HepG2 (cell line): ENCODE data around the gene SEMA3G. TPM values are rescaled to one million over a fixed set of nuclear protein-coding genes. Genes with fewer than 3 reads are reported as not detected.

ENCODE experiments used
- CCDC6 ChIP-seq: sonication (generic); formaldehyde crosslinking; IDR thresholded peaks from 2 replicates; pipeline ENCODE4 v1.8.1; 2022; ENCODE audit warnings: mild to moderate bottlenecking, missing genetic modification reagents, moderate library complexity
- ETV5 ChIP-seq: IDR thresholded peaks from 2 replicates; pipeline ENCODE4 v1.6.1; 2018; ENCODE audit warnings: missing biosample characterization, missing genetic modification reagents, inconsistent platforms, borderline replicate concordance
- GZF1 ChIP-seq: sonication (generic); formaldehyde crosslinking; IDR thresholded peaks from 2 replicates; pipeline ENCODE4 v1.5.1; 2020; ENCODE audit warnings: mild to moderate bottlenecking, missing genetic modification reagents
- HOXA9 ChIP-seq: sonication (generic); formaldehyde crosslinking; IDR thresholded peaks from 2 replicates; pipeline ENCODE4 v1.8.1; 2022; ENCODE audit warnings: missing genetic modification reagents, mild to moderate bottlenecking, moderate library complexity, borderline replicate concordance
- KLF12 ChIP-seq: sonication (generic); formaldehyde crosslinking; IDR thresholded peaks from 2 replicates; pipeline ENCODE4 v1.4.0; 2020; ENCODE audit warnings: missing genetic modification reagents, borderline replicate concordance
- KLF16 ChIP-seq, 2 experiments: sonication (generic) in 1 of 2; formaldehyde crosslinking in 1 of 2; IDR thresholded peaks; 2 replicates each; pipeline versions ENCODE4 v1.6.1 to v1.8.0; 2016 to 2023; ENCODE audit warnings: missing genetic modification reagents in 2 of 2, missing compliant biosample characterization in 1 of 2
- MIXL1 ChIP-seq: IDR thresholded peaks from 2 replicates; pipeline ENCODE4 v1.6.1; 2016
- MLLT10 ChIP-seq: sonication (generic); formaldehyde crosslinking; IDR thresholded peaks from 2 replicates; pipeline ENCODE4 v1.4.0; 2020; ENCODE audit warnings: missing genetic modification reagents
- RBM39 ChIP-seq: fragments of 200-400 bp; formaldehyde crosslinking; IDR thresholded peaks from one replicate; pipeline ENCODE4 v1.6.1; 2018; ENCODE audit warnings: antibody characterized with exemption, mild to moderate bottlenecking, low read depth, low read length; ENCODE audit not compliant: poor library complexity, severe bottlenecking
- ZMYM3 ChIP-seq: sonication (generic); formaldehyde crosslinking; IDR thresholded peaks from 2 replicates; pipeline ENCODE4 v1.5.1; 2020; ENCODE audit warnings: mild to moderate bottlenecking, missing genetic modification reagents
- ZNF616 ChIP-seq: sonication (generic); formaldehyde crosslinking; IDR thresholded peaks from 2 replicates; pipeline ENCODE4 v1.5.0; 2020; ENCODE audit warnings: low read depth, mild to moderate bottlenecking, missing genetic modification reagents
- ZSCAN20 ChIP-seq: sonication (generic); formaldehyde crosslinking; IDR thresholded peaks from 2 replicates; pipeline ENCODE4 v1.4.0; 2020; ENCODE audit warnings: missing genetic modification reagents, mild to moderate bottlenecking, borderline replicate concordance
- polyA plus RNA-seq, 8 experiments: library from polyadenylated mRNA; depleted of rRNA in 3 of 8; stranded (reverse) in 7 of 8; unstranded in 1 of 8; fragments of >200 nt; fragmentation: Illumina TruSeq in 4 of 8; extraction: Trizol in 4 of 8; gene quantifications; 2 replicates each; pipeline versions ENCODE4 v1.2.1 to v1.2.3, GENCODE V29; 2011 to 2016; ENCODE audit warnings: low read depth in 4 of 8, missing spikeins in 1 of 8, mixed read lengths in 1 of 8; ENCODE audit not compliant: insufficient read depth in 1 of 8
- total RNA-seq, 5 experiments: library from RNA; depleted of rRNA; stranded (reverse); fragments of >200 nt; fragmentation: Illumina TruSeq; extraction: Trizol; gene quantifications; 2 replicates each; pipeline ENCODE4 v1.2.3, GENCODE V29; 2016; ENCODE audit warnings: low read depth in 1 of 5
- TF ChIP-seq, protein P1 (sequence below): sonication (generic); formaldehyde crosslinking; IDR thresholded peaks from 2 replicates; pipeline ENCODE4 v1.5.0; 2020; ENCODE audit warnings: missing genetic modification reagents
- TF ChIP-seq, protein P2 (sequence below): sonication (generic); formaldehyde crosslinking; IDR thresholded peaks from 2 replicates; pipeline ENCODE4 v1.4.0; 2020; ENCODE audit warnings: mild to moderate bottlenecking, missing genetic modification reagents, borderline replicate concordance
- TF ChIP-seq, protein P3 (sequence below): sonication (generic); formaldehyde crosslinking; IDR thresholded peaks from 2 replicates; pipeline ENCODE4; 2020; ENCODE audit warnings: missing genetic modification reagents, mild to moderate bottlenecking, borderline replicate concordance
- TF ChIP-seq, protein P4 (sequence below), 2 experiments: sonication (generic) in 1 of 2; formaldehyde crosslinking in 1 of 2; IDR thresholded peaks; 2 replicates each; pipeline versions ENCODE4 v1.4.0 to v1.6.1; 2018 to 2020; ENCODE audit warnings: missing genetic modification reagents in 2 of 2, borderline replicate concordance in 1 of 2, low read depth in 1 of 2, mild to moderate bottlenecking in 1 of 2, missing biosample characterization in 1 of 2
- TF ChIP-seq, protein P5 (sequence below): sonication (generic); formaldehyde crosslinking; IDR thresholded peaks from 2 replicates; pipeline ENCODE4 v1.5.1; 2020; ENCODE audit warnings: missing genetic modification reagents, mild to moderate bottlenecking, borderline replicate concordance

SEMA3G gene
- total and polyA plus RNA-seq, 2 of the 13 experiments (the other 11 are each of a cell fraction or from before 2014, with no cell fraction given) = 6.1 to 8.3 TPM

DNA sequence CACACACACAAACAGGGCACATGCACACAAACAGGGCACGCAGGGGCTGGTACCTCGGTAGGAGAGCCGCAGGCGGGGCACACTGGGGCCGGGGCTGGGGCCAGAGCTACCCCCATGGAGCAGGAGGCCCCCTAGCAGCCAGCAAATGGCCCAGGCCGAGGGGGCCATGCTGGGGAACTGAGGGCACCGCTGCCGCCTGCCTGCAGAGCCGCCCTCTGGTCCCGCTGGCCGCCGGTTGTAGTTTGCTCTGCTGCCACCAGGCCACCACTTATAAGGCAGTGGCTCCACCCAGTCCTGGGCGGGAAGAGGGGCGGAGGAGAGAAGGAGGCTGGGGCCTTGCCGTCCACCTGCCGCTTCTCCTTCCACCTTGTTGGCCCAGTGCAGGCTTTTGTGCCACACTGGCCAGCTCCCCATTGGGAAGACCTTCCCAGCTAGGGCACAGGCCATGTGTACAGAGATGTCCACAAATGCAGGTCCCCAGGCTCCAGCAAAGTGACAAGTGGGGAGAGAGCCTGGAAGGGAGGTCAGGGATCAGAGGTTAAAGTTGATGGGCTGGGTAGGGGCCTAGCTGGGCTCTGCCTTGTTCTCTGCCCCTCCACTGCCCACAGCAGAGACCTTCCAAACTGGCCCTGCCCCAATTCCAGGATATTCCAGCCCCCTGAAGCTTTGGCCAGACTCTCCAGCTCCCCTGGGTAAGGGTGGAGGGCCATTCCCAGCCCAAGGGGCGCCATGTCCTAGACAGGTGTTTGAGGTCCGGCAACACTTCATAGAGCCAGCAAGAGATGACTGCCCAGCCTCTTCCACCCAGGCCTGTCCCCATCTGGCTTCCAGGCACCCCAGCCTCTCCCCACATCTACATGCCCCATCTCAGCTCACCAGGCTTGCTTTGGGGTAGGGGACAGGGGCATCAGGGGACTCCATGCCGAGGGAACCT is at the start of gene SEMA3G (continued):
- TF ChIP-seq, protein P1, sequence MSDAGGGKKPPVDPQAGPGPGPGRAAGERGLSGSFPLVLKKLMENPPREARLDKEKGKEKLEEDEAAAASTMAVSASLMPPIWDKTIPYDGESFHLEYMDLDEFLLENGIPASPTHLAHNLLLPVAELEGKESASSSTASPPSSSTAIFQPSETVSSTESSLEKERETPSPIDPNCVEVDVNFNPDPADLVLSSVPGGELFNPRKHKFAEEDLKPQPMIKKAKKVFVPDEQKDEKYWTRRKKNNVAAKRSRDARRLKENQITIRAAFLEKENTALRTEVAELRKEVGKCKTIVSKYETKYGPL (CRISPR knock-in tag) = no peak
- TF ChIP-seq, protein P2, sequence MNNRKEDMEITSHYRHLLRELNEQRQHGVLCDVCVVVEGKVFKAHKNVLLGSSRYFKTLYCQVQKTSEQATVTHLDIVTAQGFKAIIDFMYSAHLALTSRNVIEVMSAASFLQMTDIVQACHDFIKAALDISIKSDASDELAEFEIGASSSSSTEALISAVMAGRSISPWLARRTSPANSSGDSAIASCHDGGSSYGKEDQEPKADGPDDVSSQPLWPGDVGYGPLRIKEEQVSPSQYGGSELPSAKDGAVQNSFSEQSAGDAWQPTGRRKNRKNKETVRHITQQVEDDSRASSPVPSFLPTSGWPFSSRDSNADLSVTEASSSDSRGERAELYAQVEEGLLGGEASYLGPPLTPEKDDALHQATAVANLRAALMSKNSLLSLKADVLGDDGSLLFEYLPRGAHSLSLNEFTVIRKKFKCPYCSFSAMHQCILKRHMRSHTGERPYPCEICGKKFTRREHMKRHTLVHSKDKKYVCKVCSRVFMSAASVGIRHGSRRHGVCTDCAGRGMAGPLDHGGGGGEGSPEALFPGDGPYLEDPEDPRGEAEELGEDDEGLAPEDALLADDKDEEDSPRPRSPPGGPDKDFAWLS (CRISPR knock-in tag) = no peak
- no peak for TF ChIP-seq CCDC6 (CRISPR knock-in tag)
- no peak for TF ChIP-seq RBM39
- no peak for TF ChIP-seq KLF12 (CRISPR knock-in tag)
- TF ChIP-seq, protein P3, sequence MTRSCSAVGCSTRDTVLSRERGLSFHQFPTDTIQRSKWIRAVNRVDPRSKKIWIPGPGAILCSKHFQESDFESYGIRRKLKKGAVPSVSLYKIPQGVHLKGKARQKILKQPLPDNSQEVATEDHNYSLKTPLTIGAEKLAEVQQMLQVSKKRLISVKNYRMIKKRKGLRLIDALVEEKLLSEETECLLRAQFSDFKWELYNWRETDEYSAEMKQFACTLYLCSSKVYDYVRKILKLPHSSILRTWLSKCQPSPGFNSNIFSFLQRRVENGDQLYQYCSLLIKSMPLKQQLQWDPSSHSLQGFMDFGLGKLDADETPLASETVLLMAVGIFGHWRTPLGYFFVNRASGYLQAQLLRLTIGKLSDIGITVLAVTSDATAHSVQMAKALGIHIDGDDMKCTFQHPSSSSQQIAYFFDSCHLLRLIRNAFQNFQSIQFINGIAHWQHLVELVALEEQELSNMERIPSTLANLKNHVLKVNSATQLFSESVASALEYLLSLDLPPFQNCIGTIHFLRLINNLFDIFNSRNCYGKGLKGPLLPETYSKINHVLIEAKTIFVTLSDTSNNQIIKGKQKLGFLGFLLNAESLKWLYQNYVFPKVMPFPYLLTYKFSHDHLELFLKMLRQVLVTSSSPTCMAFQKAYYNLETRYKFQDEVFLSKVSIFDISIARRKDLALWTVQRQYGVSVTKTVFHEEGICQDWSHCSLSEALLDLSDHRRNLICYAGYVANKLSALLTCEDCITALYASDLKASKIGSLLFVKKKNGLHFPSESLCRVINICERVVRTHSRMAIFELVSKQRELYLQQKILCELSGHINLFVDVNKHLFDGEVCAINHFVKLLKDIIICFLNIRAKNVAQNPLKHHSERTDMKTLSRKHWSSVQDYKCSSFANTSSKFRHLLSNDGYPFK (CRISPR knock-in tag) = no peak
- TF ChIP-seq ZMYM3 (CRISPR knock-in tag) = peak; percentile 56
- no peak for TF ChIP-seq GZF1
- TF ChIP-seq MLLT10 (CRISPR knock-in tag) = no peak
- no peak for TF ChIP-seq ZSCAN20 (CRISPR knock-in tag)
- TF ChIP-seq, protein P4, sequence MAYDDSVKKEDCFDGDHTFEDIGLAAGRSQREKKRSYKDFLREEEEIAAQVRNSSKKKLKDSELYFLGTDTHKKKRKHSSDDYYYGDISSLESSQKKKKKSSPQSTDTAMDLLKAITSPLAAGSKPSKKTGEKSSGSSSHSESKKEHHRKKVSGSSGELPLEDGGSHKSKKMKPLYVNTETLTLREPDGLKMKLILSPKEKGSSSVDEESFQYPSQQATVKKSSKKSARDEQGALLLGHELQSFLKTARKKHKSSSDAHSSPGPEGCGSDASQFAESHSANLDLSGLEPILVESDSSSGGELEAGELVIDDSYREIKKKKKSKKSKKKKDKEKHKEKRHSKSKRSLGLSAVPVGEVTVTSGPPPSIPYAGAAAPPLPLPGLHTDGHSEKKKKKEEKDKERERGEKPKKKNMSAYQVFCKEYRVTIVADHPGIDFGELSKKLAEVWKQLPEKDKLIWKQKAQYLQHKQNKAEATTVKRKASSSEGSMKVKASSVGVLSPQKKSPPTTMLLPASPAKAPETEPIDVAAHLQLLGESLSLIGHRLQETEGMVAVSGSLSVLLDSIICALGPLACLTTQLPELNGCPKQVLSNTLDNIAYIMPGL (CRISPR knock-in tag; IDR thresholded peaks at IDR 0.05; ENCODE audit: borderline replicate concordance in 1 of 2, low read depth in 1 of 2) = peak; percentile 54 to 70; a peak in 3 of 4 replicates
- TF ChIP-seq HOXA9 (CRISPR knock-in tag) = no peak
- TF ChIP-seq ZNF616 (CRISPR knock-in tag) = no peak
- TF ChIP-seq KLF16 (CRISPR knock-in tag; IDR thresholded peaks at IDR 0.05) = peak in 1 of 2 experiments; percentile 36; a peak in 1 of 4 replicates
- TF ChIP-seq MIXL1 (CRISPR knock-in tag) = peak; percentile 53; the same call in 1 of the 2 replicates
- TF ChIP-seq, protein P5, sequence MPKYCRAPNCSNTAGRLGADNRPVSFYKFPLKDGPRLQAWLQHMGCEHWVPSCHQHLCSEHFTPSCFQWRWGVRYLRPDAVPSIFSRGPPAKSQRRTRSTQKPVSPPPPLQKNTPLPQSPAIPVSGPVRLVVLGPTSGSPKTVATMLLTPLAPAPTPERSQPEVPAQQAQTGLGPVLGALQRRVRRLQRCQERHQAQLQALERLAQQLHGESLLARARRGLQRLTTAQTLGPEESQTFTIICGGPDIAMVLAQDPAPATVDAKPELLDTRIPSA (CRISPR knock-in tag) = no peak
- TF ChIP-seq ETV5 (CRISPR knock-in tag) = peak; percentile 58; the same call in 1 of the 2 replicates
